GM12878 (cell line): ENCODE results near the gene SLC25A48. TPM values are rescaled to one million over a fixed set of nuclear protein-coding genes. Genes with fewer than 3 reads are reported as not detected.

ENCODE experiments used
- ATAC-seq: fragments of 200-7000 bp; cut with Tn5 transposase; 3 replicates; pipeline ENCODE4 v1.9.1; 2020; ENCODE audit warnings: mild to moderate bottlenecking, moderate library complexity
- BruUV-seq: library from RNA; stranded (reverse); fragments of 400-500 nt; replicated peaks from 2 replicates; lab custom pipeline; 2021; lab: Mats Ljungman, UMichigan
- CTCF ChIA-PET: fragments of 300-600 bp; sonication (Branson Sonifier 250); formaldehyde crosslinking; extraction: SDS; loops from one replicate; lab custom pipeline; 2021; ENCODE audit warnings: inconsistent platforms; lab: Yijun Ruan, JAX
- POLR2A ChIA-PET: fragments of 350-600 bp; formaldehyde crosslinking; extraction: SDS; loops from one replicate; lab custom pipeline; 2021; ENCODE audit warnings: inconsistent platforms; lab: Charles Lee
- RAD21 ChIA-PET: fragments of 300-600 bp; sonication (Branson Sonifier 250); formaldehyde crosslinking; loops from one replicate; lab custom pipeline; 2023; ENCODE audit warnings: antibody characterized with exemption; ENCODE audit not compliant: unreplicated experiment; lab: Charles Lee
- SMC1A ChIA-PET: fragments of 300-600 bp; sonication (Branson Sonifier 250); formaldehyde crosslinking; loops from one replicate; lab custom pipeline; 2023; ENCODE audit not compliant: unreplicated experiment, uncharacterized antibody; lab: Charles Lee
- DNase-seq: peaks from one replicate; pipeline ENCODE4 v3.0.0-alpha.2; 2011; ENCODE audit warnings: low read depth, low spot score
- FAIRE-seq: peaks from 3 replicates; lab custom pipeline; 2011; peaks lifted over from hg19 to GRCh38; lab: Jason Lieb, UNC
- H2AFZ ChIP-seq: 2 replicates; pipeline ENCODE4 v1.6.0; 2011; ENCODE audit warnings: low read depth, low read length, control low read depth; ENCODE audit not compliant: control insufficient read depth
- H3K27ac ChIP-seq: 2 replicates; pipeline ENCODE4 v1.5.1; 2011; ENCODE audit warnings: control low read depth; ENCODE audit not compliant: control insufficient read depth, insufficient read depth
- H3K27me3 ChIP-seq, 2 experiments: replicated peaks in 1 of 2; 2 replicates each; pipeline versions ENCODE4 v1.6.0 to v1.6.1; 2011; ENCODE audit warnings: low read length in 1 of 2; ENCODE audit not compliant: control insufficient read depth in 2 of 2, insufficient read depth in 2 of 2
- H3K36me3 ChIP-seq, 2 experiments: 2 replicates each; pipeline ENCODE4 v1.5.1; 2011; ENCODE audit warnings: low read length in 1 of 2; ENCODE audit not compliant: control insufficient read depth in 2 of 2, insufficient read depth in 2 of 2
- H3K4me1 ChIP-seq: 2 replicates; pipeline ENCODE4 v1.6.1; 2011; ENCODE audit warnings: mild to moderate bottlenecking, low read length, moderate library complexity, mixed read lengths; ENCODE audit not compliant: control insufficient read depth, insufficient read depth
- H3K4me2 ChIP-seq: 2 replicates; pipeline ENCODE4 v1.6.0; 2011; ENCODE audit warnings: control low read depth; ENCODE audit not compliant: control insufficient read depth, insufficient read depth
- H3K4me3 ChIP-seq: fragments of 200-600 bp; sonication (generic); 2 replicates; pipeline ENCODE4 v1.5.1; 2016
- H3K79me2 ChIP-seq: 2 replicates; pipeline ENCODE4 v1.6.0; 2011; ENCODE audit warnings: low read length; ENCODE audit not compliant: control insufficient read depth, insufficient read depth
- H3K9ac ChIP-seq: 2 replicates; pipeline ENCODE4 v1.8.0; 2011; ENCODE audit warnings: low read length, control low read depth, mixed read lengths; ENCODE audit not compliant: control insufficient read depth, insufficient read depth
- H3K9me3 ChIP-seq: replicated peaks from 3 replicates; pipeline ENCODE4 v1.5.1; 2011; ENCODE audit warnings: mild to moderate bottlenecking, low read length; ENCODE audit not compliant: control insufficient read depth, insufficient read depth
- H4K20me1 ChIP-seq: 2 replicates; pipeline ENCODE4 v1.6.0; 2011; ENCODE audit not compliant: control insufficient read depth, insufficient read depth
- BACH1 ChIP-seq: fragments of 450-650 bp; IDR thresholded peaks from 2 replicates; pipeline ENCODE4 v1.6.1; 2017; ENCODE audit warnings: mild to moderate bottlenecking, borderline replicate concordance
- CREB1 ChIP-seq: IDR thresholded peaks from 2 replicates; pipeline ENCODE4 v1.6.1; 2012; ENCODE audit warnings: low read depth, mild to moderate bottlenecking, inconsistent platforms
- EGR1 ChIP-seq, 2 experiments: IDR thresholded peaks; 1 replicate in 1 of 2; 2 replicates in 1 of 2; pipeline ENCODE4 v1.6.1; 2011 to 2012; ENCODE audit warnings: low read depth in 2 of 2, low read length in 2 of 2, borderline replicate concordance in 1 of 2, mild to moderate bottlenecking in 1 of 2, moderate library complexity in 1 of 2
- HDAC2 ChIP-seq: fragments of 200-600 bp; sonication (generic); IDR thresholded peaks from 2 replicates; pipeline ENCODE4 v1.6.1; 2017
- MXI1 ChIP-seq: fragments of 150-350 bp; IDR thresholded peaks from 2 replicates; pipeline ENCODE4 v1.6.1; 2011; ENCODE audit warnings: low read depth, mild to moderate bottlenecking, inconsistent platforms, low read length, improper control_type of control experiment
- NBN ChIP-seq: fragments of 450-650 bp; IDR thresholded peaks from 2 replicates; pipeline ENCODE4 v1.6.1; 2016
- RBBP5 ChIP-seq: fragments of 200-600 bp; sonication (generic); conservative IDR thresholded peaks from 2 replicates; pipeline ENCODE4 v1.6.1; 2016
- RELB ChIP-seq: fragments of 450-650 bp; IDR thresholded peaks from 2 replicates; pipeline ENCODE4 v1.6.1; 2017; ENCODE audit warnings: low read depth, mild to moderate bottlenecking, moderate library complexity
- SIX5 ChIP-seq: IDR thresholded peaks from 2 replicates; pipeline ENCODE4 v1.6.1; 2011; ENCODE audit warnings: mild to moderate bottlenecking, low read depth, low read length, moderate library complexity; ENCODE audit not compliant: severe bottlenecking
- SMAD1 ChIP-seq: fragments of 450-650 bp; IDR thresholded peaks from 2 replicates; pipeline ENCODE4 v1.6.1; 2018; ENCODE audit warnings: mild to moderate bottlenecking, low read depth; ENCODE audit not compliant: partially characterized antibody
- WGBS: methylation state at CpG from one replicate; pipeline ENCODE4 v1.1.6; 2016; ENCODE audit warnings: low lambda C conversion rate; ENCODE audit not compliant: insufficient replicate concordance, insufficient coverage; ENCODE audit errors: missing lambda C conversion rate; 5-methylcytosine and 5-hydroxymethylcytosine counted together
- in situ Hi-C: fragments of 300-500 bp; cut with MboI; formaldehyde crosslinking; loops from 9 replicates; pipeline ENCODE4 v1.14.3; 2018; ENCODE audit warnings: mixed read lengths
- intact Hi-C: fragments of 100-400 bp; cut with micrococcal nuclease; formaldehyde crosslinking; loops from one replicate; pipeline ENCODE4 v1.14.2; 2022; ENCODE audit not compliant: unreplicated experiment
- polyA plus RNA-seq, 11 experiments: library from polyadenylated mRNA; depleted of rRNA in 4 of 11; unstranded in 6 of 11; stranded (reverse) in 5 of 11; fragments of >200 nt; fragmentation: Nextera tagmentation in 4 of 11; fragmentation: Illumina TruSeq in 1 of 11; extraction: Ambion mirVana in 4 of 11; extraction: Trizol in 1 of 11; gene quantifications; 1 replicate in 1 of 11; 2 replicates in 10 of 11; pipeline versions ENCODE4 v1.2.1 to v1.2.3, GENCODE V29; 2011 to 2016; ENCODE audit warnings: inconsistent platforms in 2 of 11, missing spikeins in 2 of 11, low read depth in 1 of 11
- total RNA-seq, 4 experiments: library from RNA; depleted of rRNA in 3 of 4; stranded (reverse); fragments of >200 nt in 3 of 4; fragmentation: Illumina TruSeq in 1 of 4; extraction: Trizol in 1 of 4; gene quantifications; 2 replicates each; pipeline versions ENCODE4 v1.2.1 to v1.2.3, GENCODE V29; 2013 to 2021

The SLC25A48 gene
- total and polyA plus RNA-seq, 10 of the 15 experiments (the other 5 are each of a cell fraction or from before 2014, with no cell fraction given) = 0.06 TPM; not detected in 9

- intact Hi-C loops (no loop called here), in situ Hi-C loops (no loop called here)
- no peaks in the 10 kb centered on the region for H3K9me3 ChIP-seq
- ATAC-seq = no peak
- H3K4me3 ChIP-seq = no peak overlapping the region
- CTCF ChIA-PET = no interaction called here
- no peak overlapping the region for H3K27ac ChIP-seq
- H3K9ac ChIP-seq = no peak overlapping the region
- no peaks in the 10 kb centered on the region for H3K79me2 ChIP-seq
- H3K4me1 ChIP-seq = no peaks in the 10 kb centered on the region
- H3K36me3 ChIP-seq = no peaks in the 10 kb centered on the region
- no peaks in the 10 kb centered on the region for H4K20me1 ChIP-seq
- SMC1A ChIA-PET = no interaction called here
- 46% methylated on average over 18 of the region's 18 CpGs for WGBS
- no peak overlapping the region for H2AFZ ChIP-seq
- POLR2A ChIA-PET = no interaction called here
- RAD21 ChIA-PET = no interaction called here
- FAIRE-seq = no peak
- DNase-seq = no peak
- no peak for TF ChIP-seq SMAD1
- no peak for TF ChIP-seq EGR1 (IDR thresholded peaks at IDR 0.05; ENCODE audit: borderline replicate concordance in 1 of 2, low read depth in 2 of 2, low read length in 2 of 2)
- TF ChIP-seq MXI1 = no peak
- no peak for TF ChIP-seq HDAC2
- no peak for TF ChIP-seq RBBP5
- TF ChIP-seq BACH1 = no peak
- no peak for TF ChIP-seq RELB
- no peak for TF ChIP-seq CREB1
- TF ChIP-seq SIX5 = no peak
- TF ChIP-seq NBN = no peak
- peaks cover 2 to 3% of the 10 kb centered on the region in 2 experiments; a peak in 2 of 4 replicates for H3K27me3 ChIP-seq
- BruUV-seq = no TSS peak
- H3K4me2 ChIP-seq = no peak overlapping the region
Observed at GRCh38 chr5:135930949-135931295, 96.5 kb downstream of the SLC25A48 start.
